ENCODE results near the gene TPRN.

The TPRN gene

GRCh38 chr9:137188490-137189296 is 11.8 kb downstream of the TPRN start, which contains the start of the genes ANAPC2 and SSNA1:
TSS of gene ANAPC2 (minus strand) at chr9:137188560. CDS start at chr9:137188532, 28 bp downstream.
TSS of gene SSNA1 (plus strand) at chr9:137188676. CDS start at chr9:137188727, 51 bp downstream.
- DNase-seq (ENCODE audit: low read depth), result peak; percentile 88

GRCh38 chr9:137188086-137188489 is 12.5 kb downstream of the TPRN start:
- DNase-seq (ENCODE audit: low read depth), result no peak

- no peak for DNase-seq (ENCODE audit: low read depth)
Measured at GRCh38 chr9:137187386-137187785, 13.2 kb downstream of the TPRN start.

- DNase-seq (ENCODE audit: low read depth), result no peak
Measured at GRCh38 chr9:137186385-137186784, 14.2 kb downstream of the TPRN start.

GRCh38 chr9:137185921-137186320 is 14.6 kb downstream of the TPRN start:
- no peak for DNase-seq (ENCODE audit: low read depth)

GRCh38 chr9:137184881-137185660 is 15.5 kb downstream of the TPRN start:
- no peak for DNase-seq (ENCODE audit: low read depth)

- DNase-seq (ENCODE audit: low read depth), result no peak
Measured at GRCh38 chr9:137183980-137184595, 16.5 kb downstream of the TPRN start.

- DNase-seq (ENCODE audit: low read depth), result no peak
Measured at GRCh38 chr9:137182836-137183235, 17.7 kb downstream of the TPRN start.

- DNase-seq (ENCODE audit: low read depth), result no peak
Measured at GRCh38 chr9:137181680-137182079, 18.9 kb downstream of the TPRN start.

- DNase-seq (ENCODE audit: low read depth), result no peak
Measured at GRCh38 chr9:137180491-137180890, 20.1 kb downstream of the TPRN start.

GRCh38 chr9:137179761-137180160 is 20.8 kb downstream of the TPRN start:
- no peak for DNase-seq (ENCODE audit: low read depth)

- no peak for DNase-seq (ENCODE audit: low read depth)
Measured at GRCh38 chr9:137178939-137179630, 21.5 kb downstream of the TPRN start.

- DNase-seq (ENCODE audit: low read depth), result no peak
Measured at GRCh38 chr9:137178201-137178938, 22.2 kb downstream of the TPRN start.

GRCh38 chr9:137176302-137177182 is 24.0 kb downstream of the TPRN start:
- no peak for DNase-seq (ENCODE audit: low read depth)

- DNase-seq (ENCODE audit: low read depth), result no peak
Measured at GRCh38 chr9:137175345-137175961, 25.1 kb downstream of the TPRN start.

GRCh38 chr9:137174722-137175293 is 25.7 kb downstream of the TPRN start:
- DNase-seq (ENCODE audit: low read depth), result no peak

GRCh38 chr9:137173796-137174664 is 26.5 kb downstream of the TPRN start:
- DNase-seq (ENCODE audit: low read depth), result no peak

Measured in stimulated activated CD8-positive, alpha-beta memory T cell treated with anti-CD3 and anti-CD28 coated beads, Interleukin-12 subunit alpha, Interleukin-12 subunit beta, amount 100 ng/mL, for 1 hour (primary cell).